Activated T-cell treated with anti-CD3 and anti-CD28 coated beads for 4 hours (primary cell): ENCODE measurements around the gene NQO2.
"Not testable (repeated sequence)": the region's sequence is repeated elsewhere in the genome, so short reads cannot be mapped to it uniquely, and the experiment has no call there.

Experiments used
- DNase-seq: peaks from one replicate; pipeline ENCODE4 v3.0.0-alpha.2; 2020

NQO2 gene

GRCh38 chr6:3045777-3046176 is 46.1 kb downstream of the NQO2 start:
- no peak for DNase-seq

DNA sequence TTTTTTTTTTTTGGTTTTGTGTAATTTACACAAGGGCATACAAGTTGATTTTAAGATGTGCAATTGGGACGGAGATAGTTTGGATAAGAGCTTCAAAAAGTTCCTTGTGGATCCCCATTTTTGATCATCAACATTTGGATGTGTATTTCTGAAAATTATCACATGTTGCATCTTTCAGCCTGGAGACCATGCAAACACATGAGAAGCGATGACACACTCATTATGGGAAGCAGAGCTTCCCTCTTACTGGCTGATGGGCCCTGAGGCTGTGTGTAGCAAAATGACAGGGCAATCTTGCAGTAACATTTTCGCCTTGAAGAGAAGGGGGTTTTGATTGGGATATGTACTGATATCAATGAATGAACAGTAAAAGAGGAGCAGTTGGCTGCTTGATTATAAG is 46.6 kb downstream of the NQO2 start:
- no peak for DNase-seq

DNA sequence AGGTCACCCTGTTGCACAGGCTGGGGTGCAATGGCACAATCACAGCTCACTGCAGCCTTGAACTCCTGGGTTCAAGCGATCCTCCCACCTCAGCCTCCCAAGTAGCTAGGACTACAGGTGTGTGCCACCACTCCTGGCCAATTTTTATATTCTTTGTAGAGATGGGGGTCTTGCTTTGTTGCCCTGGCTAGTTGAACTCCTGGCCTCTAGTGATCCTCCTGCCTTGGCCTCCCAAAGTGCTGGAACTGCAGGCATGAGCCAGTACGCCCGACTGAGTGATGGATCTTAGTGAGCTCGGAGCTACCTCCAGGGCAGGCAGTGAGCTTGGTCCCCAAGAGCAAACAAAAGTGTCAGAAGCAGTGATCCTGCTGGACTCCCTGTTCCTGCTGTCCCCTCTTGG is 48.3 kb downstream of the NQO2 start:
- DNase-seq = not testable (repeated sequence)

GRCh38 chr6:3052481-3053230 is 53.0 kb downstream of the NQO2 start:
- no peak for DNase-seq

- DNase-seq = no peak
Measured at GRCh38 chr6:3053231-3053508, 53.5 kb downstream of the NQO2 start.

GRCh38 chr6:3054229-3055157 is 54.8 kb downstream of the NQO2 start:
- not testable (repeated sequence) for DNase-seq

DNA sequence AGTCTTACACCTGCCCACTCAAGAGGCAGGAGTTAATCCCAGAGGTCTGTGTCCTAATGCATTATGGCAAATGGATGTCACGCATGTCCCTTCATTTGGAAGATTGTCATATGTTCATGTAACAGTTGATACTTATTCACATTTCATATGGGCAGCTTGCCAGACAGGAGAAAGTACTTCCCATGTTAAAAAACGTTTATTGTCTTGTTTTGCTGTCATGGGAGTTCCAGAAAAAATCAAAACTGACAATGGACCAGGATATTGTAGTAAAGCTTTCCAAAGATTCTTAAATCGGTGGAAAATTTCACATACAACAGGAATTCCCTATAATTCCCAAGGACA is 55.4 kb downstream of the NQO2 start:
- not testable (repeated sequence) for DNase-seq

GRCh38 chr6:3057063-3057770 is 57.5 kb downstream of the NQO2 start:
- no peak for DNase-seq

DNA sequence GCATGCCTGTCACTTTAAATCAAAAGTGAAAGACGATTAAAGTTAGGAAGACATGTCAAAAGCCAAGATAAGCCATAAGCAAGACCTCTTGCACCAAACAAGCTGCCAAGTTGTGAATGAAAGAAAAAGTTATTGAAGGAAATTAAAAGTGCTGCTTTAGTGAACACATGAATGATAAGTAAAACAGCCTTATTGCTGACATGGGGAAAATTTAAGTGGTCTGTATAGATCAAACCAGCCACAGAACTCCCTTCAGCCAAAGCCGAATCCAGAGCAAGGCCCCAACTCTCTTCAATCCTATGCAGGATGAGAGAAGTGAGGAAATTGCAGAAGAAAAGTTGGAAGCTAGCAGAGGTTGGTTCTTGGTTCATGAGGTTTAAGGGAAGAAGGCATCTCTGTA is 59.3 kb downstream of the NQO2 start:
- no peak for DNase-seq

- DNase-seq = not testable (repeated sequence)
Measured at GRCh38 chr6:3060092-3060491, 60.4 kb downstream of the NQO2 start.

GRCh38 chr6:3061501-3061941 is 61.8 kb downstream of the NQO2 start:
- DNase-seq = no peak

GRCh38 chr6:3063340-3063732 is 63.6 kb downstream of the NQO2 start:
- not testable (repeated sequence) for DNase-seq

DNA sequence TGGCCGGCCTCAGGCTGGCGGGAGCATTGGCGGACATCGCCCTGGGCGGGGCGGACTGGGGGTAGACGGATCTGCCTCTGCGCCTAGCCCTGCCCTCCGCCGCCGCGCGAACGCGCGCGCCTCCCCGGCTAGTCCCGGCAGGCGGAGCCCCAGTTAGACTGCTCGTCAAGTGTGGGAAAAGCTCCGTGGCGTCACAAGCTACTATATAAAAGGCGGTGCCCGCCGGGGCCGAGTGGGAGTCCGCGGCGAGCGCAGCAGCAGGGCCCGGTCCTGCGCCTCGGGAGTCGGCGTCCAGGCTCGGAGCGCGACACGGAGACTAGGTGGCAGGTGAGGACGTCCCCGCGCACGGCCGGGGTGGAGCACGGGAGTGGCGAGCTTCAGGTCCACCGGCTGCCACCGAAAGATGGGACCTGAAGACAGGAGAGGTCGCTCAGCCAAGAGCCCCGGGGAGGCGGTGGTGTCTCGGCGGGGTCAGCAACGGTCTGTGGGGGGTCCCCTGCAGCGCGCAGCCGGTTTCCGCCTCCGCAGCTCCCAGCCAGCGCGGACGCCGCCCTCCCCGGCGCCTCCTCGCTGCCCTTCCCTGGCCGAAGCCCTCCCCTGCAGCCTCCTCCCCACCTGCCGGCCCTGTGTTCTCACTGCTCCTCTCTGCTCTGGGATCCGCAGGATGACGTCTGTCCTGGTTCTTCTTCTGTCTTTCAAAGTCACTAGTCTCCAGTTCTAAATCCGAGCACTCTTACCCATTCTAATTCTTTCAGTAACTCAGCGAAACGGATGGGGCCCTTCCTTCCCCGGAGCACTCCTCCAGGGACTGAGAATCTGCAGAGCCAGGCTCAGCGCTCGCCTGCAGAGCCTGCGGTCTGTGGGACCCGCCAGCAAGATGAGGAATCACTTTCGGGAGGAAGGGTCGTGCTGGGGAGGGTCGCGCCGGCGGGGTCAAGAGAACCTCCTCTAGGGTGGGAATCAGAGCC is 64.3 kb downstream of the NQO2 start:
- peak; percentile 85 for DNase-seq

DNA sequence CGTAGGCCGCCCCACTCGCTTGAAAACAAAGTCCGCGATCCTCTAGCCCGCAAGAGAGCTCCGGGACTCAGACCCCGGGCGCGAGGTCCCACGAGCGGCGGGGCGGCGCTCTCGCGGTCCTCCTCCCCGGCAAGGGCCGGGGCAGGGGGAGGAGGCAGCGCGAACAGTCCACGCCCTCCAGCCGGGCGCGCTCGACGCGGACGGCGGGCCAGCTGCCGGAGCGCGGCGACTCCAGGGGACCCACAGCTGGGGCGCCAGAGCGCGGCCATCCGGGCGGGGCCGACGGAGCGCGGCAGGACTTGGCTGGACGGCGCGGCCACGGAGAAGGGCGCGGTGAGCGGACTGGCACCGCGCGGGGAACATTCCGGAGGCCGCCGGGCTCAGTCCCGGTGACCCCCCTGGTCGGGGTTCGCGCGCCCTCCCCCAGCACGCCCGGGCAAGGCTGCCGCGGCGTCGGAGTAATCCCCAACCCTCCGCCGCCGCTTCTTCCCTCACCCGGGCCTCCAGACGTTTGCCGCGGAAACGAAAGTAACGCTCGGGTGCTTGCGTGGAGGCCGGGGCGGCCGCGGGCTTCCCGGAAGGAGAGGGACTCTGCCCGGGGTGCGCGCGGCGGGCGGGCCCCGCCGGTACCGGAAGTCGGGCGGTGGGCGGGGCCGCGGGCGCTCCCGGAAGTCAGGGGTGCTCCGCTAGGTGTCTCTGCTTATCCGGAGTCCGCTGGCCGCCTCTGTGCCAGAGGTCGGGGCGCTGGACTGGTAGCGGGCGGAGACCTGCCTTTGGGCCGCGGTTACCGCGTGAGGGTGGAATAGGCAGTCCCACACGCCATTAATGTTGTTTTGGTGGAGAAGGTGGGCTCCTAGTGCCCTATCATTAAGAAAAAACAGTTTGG is 68.9 kb downstream of the NQO2 start, which contains the start of gene RIPK1:
RIPK1 (plus strand) TSS at position 166 of the 886 bp plus-strand sequence. CDS start 8,330 bp downstream, outside the sequence.
- peak; percentile 92 for DNase-seq
